ENCODE data around the gene AHSG.

Gene AHSG

GRCh38 chr3:186642014-186642413, 29.2 kb downstream of the AHSG start:
- no peak for DNase-seq (ENCODE audit: low spot score)

GRCh38 chr3:186643493-186643892, 30.6 kb downstream of the AHSG start:
- no peak for DNase-seq (ENCODE audit: low spot score)

GRCh38 chr3:186644683-186645082, 31.8 kb downstream of the AHSG start:
- DNase-seq (ENCODE audit: low spot score) = no peak

DNA sequence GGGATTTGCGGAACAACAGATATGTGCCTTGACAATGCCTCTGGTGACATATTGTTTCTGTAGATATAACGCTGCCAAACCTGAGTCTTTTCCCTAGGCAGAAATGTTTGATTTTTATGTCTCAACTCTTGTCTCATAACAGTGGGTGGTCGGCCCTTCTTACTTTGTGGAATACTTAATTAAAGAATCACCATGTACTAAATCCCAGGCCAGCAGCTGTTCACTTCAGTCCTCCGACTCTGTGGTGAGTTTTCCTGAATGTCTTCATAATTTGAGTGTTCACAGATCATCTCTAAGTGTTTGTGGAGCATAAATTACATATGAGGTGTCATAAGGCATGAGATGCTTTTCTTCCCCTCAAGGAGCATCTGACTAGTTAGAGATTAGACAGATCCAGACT, 33.2 kb downstream of the AHSG start:
- DNase-seq (ENCODE audit: low spot score) = no peak

GRCh38 chr3:186646841-186647240, 34.0 kb downstream of the AHSG start:
- DNase-seq (ENCODE audit: low spot score) = no peak

DNA sequence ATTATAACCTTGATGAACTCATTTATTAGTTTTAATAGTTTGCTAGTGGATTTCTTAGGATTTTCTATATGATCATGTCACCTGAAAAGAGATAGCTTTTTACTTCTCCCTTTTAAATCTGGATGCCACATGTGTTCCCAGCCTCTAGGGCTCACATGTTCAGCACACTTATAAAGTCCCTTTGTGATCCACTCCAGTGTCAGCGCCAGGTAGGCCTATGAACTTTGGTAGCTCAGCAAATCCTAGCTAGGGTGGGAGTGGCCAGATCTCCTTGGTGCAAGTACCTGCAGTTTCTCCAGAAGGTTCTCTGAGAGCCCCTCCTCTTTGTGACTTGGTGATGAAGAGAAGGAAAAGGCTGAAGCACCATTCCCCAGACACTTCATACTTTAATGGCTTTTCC, 36.0 kb downstream of the AHSG start:
- DNase-seq (ENCODE audit: low spot score) = no peak

DNA sequence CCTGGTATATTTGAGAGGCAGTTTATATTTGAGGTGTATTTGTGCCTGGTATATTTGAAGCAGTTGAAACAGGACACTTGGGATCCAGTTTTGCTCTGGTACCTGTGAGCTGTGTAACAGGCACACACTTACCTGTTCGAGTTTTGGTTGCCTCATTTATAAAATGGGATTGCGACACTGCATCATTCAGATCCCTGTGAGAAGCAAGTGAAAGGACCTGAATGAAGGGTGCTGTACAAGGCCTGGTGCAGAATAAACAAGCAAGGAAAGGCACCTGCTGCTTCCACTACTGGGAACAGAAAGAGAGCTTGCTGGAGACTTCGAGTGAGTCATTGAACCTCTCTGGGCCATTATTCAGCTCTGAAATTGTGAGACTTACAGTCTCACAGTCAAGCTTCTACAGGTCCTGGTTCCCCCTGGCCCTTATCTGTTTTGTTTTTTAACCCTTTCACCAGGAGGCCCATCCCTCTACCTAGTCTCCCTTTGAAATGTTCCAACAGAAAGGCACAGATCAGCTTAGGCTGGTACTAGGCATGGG, 38.9 kb downstream of the AHSG start:
- no peak for DNase-seq (ENCODE audit: low spot score)

DNA sequence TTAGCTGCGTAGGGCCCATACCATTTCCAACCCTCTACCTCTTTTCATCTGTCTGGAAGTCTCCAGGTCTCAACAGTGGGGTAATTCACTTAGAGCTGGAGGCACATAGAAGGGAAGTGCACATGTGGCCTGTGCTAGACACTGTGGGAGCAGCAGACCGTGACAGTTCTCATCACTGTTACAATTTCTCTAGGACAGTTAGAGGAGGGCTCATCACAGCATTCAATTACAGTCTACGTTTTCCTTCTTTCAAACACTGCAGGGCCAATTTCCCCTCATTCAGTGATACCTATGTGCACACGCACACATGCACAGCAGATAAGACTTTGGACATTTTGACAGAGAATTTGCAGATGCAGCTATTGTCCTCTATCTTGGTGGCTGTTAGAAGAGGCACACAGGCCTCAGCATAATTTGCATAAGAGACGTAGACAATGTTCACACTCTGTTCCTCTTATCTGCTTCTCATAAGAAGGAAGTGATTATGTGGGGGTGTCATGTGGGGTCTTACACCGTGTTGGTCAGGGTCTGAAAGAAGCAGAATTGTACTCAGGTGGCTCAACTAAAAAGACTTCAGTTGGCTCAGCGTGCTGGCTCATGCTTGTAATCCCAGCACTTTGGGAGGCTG, 40.3 kb downstream of the AHSG start:
- no peak for DNase-seq (ENCODE audit: low spot score)

DNA sequence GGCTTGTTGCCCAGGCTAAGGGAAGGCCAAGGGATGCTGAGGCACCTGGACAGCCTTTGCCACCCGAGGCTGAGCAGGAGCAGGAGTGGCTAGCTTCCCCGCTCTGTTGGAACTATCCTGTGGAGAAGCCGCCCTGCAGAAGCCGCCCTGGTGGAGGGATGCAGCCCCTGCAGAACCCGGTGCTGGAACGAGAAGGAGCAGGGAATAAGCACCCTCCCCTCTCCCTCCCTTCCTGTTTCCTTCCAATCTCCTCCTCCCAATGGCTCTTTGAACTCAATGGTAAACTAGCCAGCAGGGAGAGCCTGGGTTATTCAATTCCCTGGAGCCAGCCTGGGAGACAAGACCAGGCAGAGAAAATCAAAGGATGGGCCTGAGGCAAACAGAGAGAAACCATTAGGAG, 41.1 kb downstream of the AHSG start:
- no peak for DNase-seq (ENCODE audit: low spot score)

GRCh38 chr3:186663361-186664118, 50.7 kb downstream of the AHSG start:
- no peak for DNase-seq (ENCODE audit: low spot score)

GRCh38 chr3:186664119-186664495, 51.2 kb downstream of the AHSG start:
- no peak for DNase-seq (ENCODE audit: low spot score)

DNA sequence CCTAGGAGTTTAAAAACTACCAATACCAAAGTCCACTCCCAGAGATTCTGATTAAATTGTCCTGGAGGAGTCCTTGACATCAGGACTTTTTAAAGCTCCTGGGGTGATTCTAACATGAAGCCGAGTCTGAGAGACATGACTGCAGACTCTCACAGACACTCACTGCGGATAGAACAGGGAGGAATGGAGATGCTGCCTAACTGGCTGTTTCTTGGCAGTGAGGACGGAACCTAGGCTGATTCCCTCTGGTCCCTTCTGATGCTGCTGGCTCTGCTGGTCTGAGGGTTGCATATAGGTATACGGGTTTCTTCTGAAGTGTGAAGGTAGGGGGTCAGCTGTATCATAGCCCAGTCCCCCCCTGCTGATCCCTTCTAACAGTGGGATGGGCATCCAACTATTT, 51.6 kb downstream of the AHSG start:
- no peak for DNase-seq (ENCODE audit: low spot score)

GRCh38 chr3:186665625-186666188, 52.8 kb downstream of the AHSG start, which contains the start of gene HRG:
Gene HRG, plus strand, starts transcription at chr3:186666014. Its CDS starts 18 bp downstream, at chr3:186666032.
- no peak for DNase-seq (ENCODE audit: low spot score)

DNA sequence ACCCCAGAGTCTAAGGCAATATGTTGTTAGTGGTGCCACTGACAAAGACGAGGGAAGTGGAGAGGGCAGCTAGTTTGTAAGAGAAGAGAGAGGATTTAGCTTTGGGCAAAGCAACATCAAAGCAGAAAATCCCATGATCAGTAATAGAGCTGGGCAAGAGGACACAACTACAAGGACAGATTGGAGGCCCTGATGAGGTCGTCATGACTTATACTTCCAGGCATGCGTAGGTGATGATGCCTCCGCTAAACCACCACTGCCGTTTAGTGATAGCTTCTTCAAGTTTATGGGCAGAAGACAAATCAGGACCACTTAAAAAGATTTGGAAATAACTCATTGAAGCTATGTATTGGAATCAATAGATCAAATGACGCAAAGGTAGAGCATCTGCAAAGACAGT, 55.6 kb downstream of the AHSG start:
- DNase-seq (ENCODE audit: low spot score) = no peak

DNA sequence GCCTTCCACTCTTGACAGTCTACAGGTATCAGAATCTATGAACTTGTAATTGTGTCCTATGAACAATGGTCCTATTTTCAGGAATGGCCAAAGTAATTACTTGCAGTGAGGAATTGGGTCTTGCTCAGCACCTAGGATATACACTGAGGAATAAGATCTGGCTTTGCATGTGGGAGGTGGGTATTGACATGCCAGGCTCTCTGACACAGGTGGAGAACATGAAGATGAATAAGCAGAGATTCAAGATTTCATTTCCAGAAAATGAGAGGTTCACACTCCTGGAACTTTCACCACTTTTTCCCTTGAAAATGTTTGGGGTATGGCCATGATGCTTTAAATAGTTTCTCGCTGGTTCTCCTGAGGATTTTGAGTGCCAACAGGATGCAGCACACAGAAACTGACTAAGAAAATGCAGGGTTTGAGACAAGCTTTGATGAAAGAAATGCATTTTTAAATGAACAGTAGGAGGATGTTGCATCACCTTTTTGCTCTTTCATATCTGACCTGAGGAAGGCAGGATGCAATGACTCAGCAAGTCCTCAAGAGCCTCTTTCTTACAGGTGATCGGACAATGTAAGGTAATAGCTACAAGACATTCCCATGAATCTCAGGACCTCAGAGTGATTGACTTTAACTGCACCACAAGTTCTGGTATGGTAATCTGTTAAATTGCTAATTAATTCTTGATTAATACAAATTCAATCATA, 56.7 kb downstream of the AHSG start:
- DNase-seq (ENCODE audit: low spot score) = no peak

GRCh38 chr3:186670155-186670554, 57.3 kb downstream of the AHSG start:
- no peak for DNase-seq (ENCODE audit: low spot score)

All from AG08395 (cell line).